Measurements from ENCODE around the gene RTTN.

Gene RTTN

DNA sequence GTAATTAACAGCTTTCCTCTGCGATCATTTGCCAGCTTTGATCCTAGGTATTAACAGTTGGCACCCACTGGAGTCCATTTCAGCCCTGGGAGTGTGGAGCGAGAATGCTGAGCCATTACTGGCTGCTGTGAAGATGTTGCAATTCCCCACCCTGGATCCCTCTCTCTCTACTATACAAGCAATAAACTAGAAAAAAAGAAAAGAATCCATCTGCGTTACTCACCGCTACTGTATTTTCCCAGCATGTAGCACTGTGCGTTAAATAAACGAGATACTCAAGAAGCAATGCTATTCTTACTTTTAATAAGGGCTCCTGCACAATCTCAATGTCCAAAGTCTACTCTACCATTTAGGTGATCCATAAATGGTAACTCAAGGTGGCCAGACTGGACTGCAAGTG lies 8.5 kb downstream of the RTTN start:
- DNase-seq, result no peak

DNA sequence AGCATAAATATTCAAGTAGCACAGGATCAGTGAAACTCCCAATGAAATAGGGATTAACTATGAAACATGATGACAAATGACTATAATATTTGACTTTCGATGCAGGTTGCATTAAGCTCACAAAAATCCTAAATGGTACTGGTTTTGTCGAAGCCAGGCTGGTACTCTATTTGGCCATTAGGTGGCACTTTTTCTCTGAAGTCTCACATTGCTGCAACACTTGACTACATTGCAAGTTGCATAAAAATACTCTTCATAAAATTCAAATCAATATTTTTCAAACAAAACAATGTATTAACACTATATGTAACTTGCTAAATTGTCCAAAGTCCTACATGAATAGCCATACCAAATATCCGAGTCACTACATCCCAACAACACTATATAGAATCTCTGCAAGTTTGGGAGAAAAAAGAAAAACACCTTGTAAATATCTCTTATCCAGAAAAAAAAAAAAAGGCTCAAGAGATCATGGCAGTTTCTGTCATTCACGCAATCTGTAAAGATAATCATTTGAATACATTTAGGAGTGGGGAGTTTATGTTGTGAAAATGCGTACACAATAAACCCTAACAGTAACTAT lies 9.5 kb downstream of the RTTN start:
- no peak for DNase-seq

DNA sequence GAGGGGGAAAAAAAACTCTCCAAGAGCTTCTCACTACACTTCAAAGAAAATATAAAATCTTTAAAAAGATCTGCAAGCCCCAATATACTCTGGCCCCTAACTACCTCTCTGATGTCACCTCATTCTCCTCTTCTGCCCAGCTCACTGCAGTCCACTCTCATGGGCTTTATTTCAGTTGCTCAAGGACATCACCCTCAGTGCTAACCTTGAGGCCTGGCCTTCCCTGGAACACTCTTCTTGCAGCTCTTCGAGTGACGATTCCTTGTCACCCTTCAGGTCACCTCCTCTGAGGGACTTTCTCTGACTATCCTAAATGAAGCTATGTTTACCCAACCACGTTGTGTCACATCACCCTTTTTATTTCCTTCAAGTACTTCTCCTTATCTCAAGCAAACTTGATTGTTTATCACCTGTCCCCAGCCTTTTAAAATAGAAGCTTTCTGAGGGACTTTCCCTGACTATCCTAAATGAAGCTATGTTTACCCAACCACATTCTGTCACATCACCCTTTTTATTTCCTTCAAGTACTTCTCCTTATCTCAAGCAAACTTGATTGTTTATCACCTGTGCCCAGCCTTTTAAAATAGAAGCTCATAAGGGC lies 10.4 kb downstream of the RTTN start:
- no peak for DNase-seq

DNA sequence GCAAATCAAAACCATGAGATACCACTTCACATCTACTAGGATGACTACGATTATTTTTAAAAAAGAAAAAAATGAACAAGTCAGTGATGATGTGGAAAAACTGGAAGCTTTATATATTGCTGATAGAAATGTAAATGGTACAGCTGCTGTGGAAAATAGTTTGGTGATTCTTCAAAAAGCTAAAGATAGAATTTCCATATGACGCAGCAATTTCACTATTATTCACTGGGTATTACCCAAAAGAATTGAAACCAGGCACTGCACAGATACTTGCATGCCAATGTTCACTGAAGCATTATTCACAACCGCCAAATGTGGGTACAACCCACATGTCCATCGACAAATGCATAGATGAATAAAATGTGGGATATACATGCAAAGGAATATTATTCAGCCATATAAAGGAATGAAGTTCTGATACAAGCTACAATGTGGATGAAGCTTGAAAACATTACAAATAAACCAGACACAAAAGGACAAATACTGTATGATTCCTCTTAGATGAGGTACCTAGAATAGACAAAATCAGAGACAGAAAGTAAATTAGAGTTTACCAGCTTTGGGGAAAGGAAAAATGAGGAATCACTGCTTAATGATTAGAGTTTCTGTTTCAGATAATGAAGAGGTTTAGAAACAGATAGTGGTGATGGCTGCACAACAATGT lies 11.1 kb downstream of the RTTN start:
- DNase-seq, result no peak

DNA sequence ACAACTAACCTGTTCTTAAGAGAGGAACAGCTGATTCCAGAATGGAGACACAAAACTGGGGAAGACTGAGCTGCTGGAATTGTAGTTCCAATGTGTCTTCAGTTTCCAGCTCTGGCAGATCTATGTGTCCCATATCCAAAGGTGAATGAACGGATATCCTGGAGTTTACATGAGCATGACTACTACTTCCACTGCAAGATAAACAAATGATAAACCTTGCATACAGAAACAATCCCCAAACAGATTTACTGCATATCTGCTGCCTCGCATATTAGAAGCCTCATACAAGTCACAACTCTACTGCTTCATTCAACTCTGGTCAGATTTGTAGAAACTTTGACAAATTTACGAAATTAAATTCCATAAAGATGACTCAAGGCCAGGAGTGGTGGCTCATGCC lies 15.0 kb downstream of the RTTN start:
- DNase-seq, result no peak

DNA sequence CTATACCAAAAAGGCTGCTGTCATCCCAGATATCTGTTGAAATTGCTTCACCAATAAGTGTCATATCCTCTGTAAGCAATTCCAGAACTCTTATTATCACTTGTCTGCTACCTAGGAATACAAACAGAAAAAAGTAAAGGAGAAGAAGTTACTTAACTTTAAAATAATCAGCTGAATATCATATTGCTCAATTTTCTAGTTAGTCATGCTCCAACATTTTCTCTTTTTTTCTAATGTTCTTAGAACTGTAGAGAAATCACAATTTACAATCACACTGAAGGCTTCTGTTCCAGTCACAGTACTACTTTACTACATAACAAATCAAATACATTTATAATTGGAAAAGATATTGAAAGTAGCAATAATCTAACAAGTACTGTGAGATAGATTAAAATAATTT lies 17.4 kb downstream of the RTTN start:
- DNase-seq, result no peak

DNA sequence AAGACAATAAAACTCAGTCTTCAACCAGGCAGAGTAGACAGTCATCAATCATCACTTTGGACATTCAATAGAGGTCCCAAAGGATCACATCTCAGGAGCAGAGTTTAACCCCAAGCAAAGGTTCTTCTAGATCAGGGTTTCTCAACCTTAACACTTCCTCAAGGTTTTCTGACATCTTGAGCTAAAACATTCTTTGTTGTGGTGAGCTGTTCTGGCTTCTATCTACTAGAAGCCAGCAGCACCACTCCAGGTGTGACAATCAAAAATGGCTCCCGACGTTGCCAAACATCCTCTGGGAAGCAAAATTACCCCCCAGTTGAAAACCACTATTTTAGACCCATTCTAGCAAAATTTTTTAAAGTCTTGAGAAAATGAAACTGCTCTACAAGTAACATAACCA lies 22.0 kb downstream of the RTTN start:
- no peak for DNase-seq

DNA sequence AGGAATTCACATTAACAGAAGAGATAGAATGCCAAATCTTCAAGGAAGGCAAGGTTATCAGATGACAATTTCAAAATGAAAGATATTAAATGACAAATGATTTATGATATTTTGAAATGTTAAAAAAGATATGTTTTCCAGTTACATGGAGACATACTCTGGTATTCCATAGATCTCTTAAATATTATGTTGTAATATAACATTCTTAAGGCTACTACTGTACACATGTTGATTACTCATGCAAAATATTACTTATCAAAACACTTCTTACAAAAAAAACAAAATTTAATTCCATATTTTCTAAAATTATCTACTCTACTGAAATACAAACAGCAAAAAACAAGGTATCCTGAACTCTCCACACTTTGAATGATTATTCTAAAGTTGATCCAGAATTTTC lies 22.9 kb downstream of the RTTN start:
- DNase-seq, result no peak

DNA sequence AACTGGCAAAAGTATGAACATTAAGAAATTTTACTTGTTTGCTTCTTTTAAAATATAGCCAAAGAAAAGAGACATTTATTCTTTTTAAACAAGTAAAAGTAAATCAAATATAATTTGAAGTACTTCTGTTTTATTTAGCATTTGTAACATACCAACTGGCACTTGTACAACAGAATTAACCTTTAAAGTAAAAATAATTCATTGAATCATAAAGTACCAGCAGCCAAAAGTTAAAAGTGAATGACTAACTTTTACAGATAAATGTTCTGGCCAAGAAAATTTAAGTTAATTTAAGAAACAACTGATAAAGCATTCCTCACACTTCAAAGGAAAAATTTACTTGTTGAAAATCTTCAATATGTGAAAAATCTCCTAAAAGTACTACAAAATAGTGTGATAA lies 23.8 kb downstream of the RTTN start:
- DNase-seq, result no peak

DNA sequence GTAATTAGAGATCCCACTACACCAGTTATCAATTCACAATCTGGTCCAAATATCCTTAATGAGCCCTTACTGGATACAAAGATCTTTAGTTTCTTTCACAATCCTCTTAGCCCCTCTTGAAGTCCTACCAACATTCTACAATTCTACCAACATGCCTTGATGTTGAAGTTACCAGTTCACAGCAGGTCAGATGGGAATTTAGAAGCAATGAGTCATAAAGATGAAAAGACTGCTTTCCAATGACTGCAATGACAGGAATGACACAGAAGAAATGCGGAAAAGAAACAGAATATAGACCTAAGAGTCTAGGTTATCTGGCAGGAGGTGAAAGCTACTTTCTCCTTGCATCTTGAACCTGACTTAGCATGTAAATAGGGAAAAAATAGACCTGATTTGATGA lies 24.5 kb downstream of the RTTN start:
- DNase-seq, result no peak

DNA sequence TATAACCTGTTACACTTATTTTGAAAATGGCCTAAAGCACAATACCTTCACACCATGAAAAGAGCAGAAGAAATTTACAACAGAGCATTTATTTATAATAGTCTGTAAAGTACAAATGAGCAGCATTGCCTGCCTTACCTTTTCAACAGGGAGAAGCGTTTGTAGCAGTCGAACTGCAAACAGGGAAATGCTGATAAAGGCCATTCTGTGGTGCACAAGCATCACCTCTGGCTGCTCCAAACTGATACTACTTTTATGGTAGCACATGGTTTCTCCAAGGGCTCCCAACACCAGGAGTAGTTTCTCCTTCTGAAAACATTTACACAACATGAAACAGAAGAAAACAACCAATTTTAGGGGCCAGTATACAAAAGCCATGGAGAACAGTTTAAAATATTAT lies 28.9 kb downstream of the RTTN start:
- DNase-seq, result no peak

DNA sequence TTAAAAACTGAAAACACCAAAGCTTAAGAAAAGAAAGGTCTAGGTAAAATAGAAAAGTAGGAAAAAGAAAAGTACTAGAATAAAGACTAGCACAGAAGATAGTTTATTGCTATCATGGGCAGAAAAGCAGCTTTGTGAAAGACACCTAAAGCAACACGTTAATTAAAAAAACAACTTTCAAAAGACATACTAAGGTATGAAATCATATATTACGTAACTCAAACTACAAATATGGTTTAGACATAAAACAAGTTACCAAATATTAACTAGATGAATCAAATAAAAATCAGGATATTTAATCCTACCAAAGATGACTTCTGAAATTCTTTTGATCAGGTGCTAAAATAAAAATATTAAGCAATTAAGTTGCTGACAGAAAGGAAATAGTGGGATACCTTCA lies 30.3 kb downstream of the RTTN start:
- no peak for DNase-seq

DNA sequence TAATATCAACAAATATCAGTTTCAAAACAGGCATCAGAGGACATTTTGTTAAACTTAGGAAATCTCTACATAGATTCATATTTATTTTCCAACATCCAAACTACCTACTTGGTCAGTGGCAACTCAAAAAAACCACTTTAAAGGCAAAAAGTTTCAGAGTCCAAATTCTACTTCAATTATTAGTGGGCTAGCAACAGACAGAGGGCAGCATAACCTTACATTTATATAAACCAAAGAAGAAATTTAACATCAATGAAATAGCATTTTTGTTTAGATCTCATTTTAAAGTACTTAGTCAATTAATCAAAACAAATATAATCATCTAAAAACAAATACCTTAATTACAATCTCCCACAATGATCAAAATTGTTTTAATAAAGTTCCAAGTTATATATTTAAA lies 33.3 kb downstream of the RTTN start:
- DNase-seq, result no peak

DNA sequence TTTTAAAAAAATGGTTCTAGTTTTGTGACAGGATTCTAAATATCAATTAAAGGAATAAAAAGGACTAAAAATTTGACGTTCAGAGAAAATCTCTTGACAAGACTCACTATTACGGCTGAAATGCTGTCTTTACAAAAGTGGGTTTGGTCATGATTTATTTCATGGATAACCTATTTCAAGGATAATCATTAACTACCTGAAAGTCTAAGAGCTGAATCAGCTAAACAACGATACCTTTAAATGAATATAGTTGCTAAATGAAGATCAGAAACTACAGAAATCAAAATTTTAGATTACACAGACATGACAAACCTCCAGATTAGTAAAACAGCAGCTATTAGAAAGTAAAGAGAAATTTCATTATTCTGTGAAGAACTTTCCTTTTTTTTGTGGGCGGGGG lies 35.7 kb downstream of the RTTN start:
- DNase-seq, result no peak

DNA sequence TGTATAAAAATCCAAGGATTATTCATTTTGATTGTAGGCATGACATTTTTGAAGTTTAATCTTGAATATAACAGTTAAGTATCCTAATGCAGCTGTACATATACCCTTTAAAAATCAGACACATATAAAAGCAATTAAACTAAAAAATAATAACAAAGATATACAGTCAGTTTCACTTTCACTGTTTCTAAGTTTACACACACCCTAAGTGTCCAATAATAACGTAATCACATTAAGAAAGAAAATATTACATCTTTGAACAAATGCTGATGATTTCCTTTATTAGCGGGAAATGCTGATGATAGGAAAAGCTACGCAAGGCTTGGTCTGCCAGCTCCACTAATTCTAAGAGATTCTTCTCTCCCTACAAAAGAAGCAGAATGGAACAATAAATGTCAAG lies 38.8 kb downstream of the RTTN start:
- no peak for DNase-seq

DNA sequence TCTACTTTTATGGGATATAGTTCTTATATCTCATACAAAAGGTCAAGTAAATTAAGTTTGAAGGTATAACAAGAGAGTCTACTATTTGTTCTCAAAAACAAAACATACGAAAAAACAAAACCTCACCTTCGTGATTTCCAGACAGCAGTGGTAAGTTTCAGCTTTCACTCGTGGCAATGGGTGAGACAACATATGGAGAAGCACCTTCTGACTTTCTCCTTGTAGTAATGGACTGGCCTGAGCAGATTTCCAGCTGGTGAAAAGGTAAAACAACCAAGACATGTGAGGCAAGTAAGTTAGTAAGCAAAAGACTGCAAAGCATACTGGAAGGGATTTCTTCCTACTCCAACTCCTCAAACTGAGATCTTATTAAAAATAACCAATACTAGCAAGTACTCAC lies 39.6 kb downstream of the RTTN start:
- no peak for DNase-seq

DNA sequence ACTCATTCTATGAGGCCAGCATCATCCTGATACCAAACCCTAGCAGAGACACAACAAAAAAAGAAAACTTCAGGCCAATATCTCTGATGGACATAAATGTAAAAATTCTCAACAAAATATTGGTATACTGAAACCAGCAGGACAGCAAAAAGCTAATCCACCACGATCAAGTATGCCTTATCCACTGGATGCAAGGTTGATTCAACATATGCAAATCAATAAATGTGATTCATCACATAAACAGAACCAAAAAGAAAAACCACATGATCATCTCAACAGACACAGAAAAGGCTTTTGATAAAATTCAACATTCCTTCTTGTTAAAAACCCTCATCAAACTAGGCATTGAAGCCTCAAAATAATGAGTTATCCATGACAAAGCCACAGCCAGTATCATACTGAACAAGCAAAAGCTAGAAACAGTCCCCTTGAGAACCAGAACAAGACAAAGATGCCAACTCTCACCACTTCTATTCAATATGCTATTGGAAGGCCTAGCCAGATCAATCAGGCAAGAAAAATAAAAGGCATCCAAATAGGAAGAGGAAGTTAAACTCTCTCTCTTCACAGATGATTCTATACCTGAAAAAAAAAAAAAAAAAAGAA lies 45.3 kb downstream of the RTTN start:
- DNase-seq, result no peak

DNA sequence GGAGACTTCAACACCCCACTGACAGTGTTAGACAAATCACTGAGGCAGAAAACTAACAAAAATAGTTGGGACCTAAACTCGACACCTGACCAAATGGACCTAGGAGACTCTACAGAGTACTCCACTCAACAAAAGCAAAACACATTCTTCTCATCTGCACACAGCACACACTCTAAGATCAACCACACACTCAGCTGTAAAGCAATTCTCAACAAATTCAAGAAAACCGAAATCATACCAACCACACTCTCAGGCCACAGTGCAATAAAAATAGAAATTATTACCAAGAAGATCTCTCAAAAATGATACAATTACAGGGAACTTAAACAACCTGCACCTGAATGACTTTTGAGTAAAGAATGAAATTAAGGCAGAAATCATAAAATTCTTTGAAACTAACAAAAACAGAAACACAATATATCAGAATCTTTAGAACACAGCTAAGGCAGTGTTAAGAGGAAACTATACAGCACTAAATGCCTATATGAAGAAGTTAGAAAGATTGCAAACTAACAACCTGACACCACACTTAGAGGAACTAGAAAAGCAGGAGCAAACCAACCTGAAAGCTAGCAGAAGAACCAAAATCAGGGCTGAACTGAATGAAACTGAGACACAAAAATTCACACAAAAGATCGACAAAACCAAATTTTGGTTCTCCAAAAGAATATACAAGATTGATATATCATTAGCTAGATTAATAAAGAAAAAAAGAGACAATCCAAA lies 46.3 kb downstream of the RTTN start:
- DNase-seq, result no peak

DNA sequence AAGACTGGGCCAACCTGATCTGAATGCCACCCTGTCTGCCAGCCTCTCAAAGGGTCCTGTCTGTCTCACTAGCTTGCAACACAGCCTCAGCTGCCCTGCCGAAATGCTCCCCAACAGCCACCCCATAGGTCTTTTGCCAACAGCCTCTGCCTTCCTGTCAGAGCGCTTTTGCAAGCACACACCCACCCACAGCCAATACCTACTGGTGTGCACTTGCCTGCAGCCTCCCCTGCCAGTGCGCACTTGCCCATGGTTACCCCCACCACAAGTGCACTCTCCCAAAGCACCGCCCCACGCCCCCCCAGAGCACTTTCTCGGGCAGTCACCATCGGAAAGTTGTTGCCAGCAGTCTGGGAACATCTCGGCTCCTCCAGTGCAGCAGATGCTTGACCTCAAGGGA lies 48.6 kb downstream of the RTTN start:
- DNase-seq, result no peak

DNA sequence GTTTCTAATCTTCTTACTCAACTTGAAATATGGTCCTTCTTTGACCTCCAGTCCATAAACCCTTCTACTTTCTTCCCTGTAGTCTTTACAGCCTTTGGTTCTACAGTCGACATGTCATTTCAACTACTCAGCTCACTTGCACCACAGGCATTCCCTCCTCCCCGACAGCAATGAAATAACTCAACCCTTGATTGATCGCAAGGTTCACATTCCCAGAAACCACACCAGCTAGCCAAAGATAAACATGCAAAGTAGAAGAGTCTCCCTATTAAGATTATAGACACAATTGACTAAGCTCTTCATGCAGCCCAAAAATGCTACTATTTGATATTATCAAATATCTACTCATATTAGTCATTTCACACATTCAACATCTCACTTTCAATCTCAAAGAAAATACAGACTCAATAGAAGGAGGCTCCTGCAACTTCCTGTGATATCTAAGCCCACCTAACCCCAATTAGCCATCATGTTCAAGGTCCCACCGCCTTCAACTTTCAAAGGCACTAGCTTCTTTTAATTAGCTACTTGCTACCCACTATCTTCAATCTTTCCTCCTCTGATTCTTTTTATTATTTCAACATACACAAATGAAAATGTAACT lies 50.8 kb downstream of the RTTN start:
- DNase-seq, result no peak

DNA sequence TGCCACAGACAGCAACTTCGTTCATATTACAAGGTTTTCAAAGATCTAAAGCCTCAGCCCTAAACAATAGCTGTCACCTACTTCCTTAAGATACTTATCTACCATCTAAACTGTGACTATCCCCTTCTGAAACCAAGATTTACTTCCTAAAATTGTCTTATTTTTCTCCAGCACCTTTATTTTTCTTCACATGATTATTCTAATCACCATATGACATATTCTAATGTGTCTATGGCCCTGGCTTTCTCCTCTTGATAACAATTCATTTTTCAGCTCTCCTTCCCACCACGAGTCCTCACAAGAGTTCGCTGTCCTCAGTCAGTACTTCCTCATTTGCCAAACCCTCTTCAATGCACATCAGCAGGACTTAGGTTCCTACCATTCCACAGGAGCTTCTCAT lies 53.9 kb downstream of the RTTN start:
- no peak for DNase-seq

DNA sequence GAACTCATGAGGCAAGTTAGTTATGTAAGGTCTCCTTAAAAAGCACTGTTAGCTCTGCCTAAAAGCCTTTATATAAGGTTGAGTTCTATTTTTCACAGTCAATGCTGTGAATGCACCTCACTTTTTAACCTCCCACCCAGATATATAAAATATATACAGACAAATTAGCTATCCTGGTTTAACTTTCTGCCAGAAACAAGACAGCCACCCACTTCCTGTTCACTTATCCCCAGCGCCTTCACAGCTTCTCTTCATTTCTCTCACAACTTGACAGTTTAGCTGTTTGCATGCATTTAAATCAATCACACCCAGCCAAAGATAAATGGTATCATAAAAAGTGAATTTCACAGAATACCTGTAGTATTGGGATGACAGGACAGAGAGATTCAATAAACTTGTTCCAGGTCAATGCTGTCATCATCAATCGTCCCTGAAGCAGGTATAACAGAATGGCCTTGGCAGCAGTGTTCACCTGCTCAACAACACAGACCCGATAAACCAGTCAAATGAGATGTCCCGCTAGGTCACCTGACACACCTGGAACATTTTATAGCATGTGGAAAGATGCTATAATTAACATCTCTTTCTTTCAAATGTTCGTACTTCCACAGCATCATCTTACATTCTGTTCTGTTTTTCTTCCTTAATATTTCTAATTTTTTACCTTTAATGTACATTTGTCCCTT lies 55.7 kb downstream of the RTTN start:
- DNase-seq, result no peak

DNA sequence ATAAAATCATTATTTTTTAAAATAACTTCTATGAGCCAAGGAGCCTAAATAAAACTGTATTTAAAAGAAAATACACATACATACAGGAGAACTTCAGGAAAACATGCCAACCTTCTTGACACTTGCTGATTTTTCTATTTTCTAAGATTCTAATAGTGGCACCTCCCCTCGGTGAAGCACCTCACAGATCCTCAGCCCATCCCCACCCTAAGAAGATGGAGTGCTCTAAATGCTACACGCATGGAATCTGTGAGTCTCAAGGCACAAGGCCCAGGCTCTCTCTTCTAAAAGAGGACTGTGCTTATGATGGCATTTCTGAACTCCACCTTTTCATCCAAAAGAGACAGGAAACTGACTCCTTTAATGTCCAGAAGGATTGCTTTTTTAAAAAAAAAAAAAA lies 56.3 kb downstream of the RTTN start:
- DNase-seq, result no peak

Data from activated gamma-delta T cell treated with Interleukin-2 at 50 U/mL for 16 hours (primary cell).